ENCODE measurements around the gene POLE. TPM values are rescaled to one million over a fixed set of nuclear protein-coding genes. Genes with fewer than 3 reads are reported as not detected.
A peak's percentile ranks its signal among the peaks of the same experiment; 100 is the strongest.

The POLE gene
- total and polyA plus RNA-seq, 9 of the 15 experiments (the other 6 are each of a cell fraction or from before 2014, with no cell fraction given): 2.4 to 154 (median 49.6) TPM

GRCh38 chr12:132718644-132719043 lies 31.5 kb upstream of the POLE start:
- in situ Hi-C loops (cut with MboI): no loop called here
- ChIA-PET CTCF (ENCODE audit: low intra/inter-chr PET ratio) (no interaction called here), POLR2A (no interaction called here)
- Histone ChIP-seq H3K36me3 (ENCODE audit: control insufficient read depth, insufficient read depth, low read length) (peaks cover 86% of the 10 kb centered on the region; the same call in 2 of the 3 replicates), H3K27ac (ENCODE audit: extremely low read depth, low read depth, low read length) (no peak overlapping the region), H3K4me2 (ENCODE audit: insufficient read depth, low read length) (no peak overlapping the region), H3K4me3 (no peak overlapping the region), H3K27me3 (ENCODE audit: control insufficient read depth in 2 of 2, insufficient read depth in 2 of 2, low read length in 2 of 2) (no peaks in the 10 kb centered on the region), H3K9ac (ENCODE audit: insufficient read depth in 1 of 2, low read depth in 2 of 2, low read length in 2 of 2) (0 out of 4 replicates have a peak overlapping the region, but pooled peaks of 1 of the 2 experiments have one; percentile 45), H3K79me2 (ENCODE audit: control insufficient read depth, insufficient read depth, low read length) (peaks cover 15% of the 10 kb centered on the region), H2AFZ (ENCODE audit: low read depth, low read length) (no peak overlapping the region), H3K9me3 (replicated peaks; ENCODE audit: control insufficient read depth, insufficient read depth, low read depth, low read length) (no peaks in the 10 kb centered on the region), H3K4me1 (replicated peaks in 1 of 2; ENCODE audit: control insufficient read depth in 2 of 2, insufficient read depth in 2 of 2, low read length in 2 of 2) (peaks cover 0 to 12% of the 10 kb centered on the region in 2 experiments; a peak in 3 of 5 replicates), H3K9me1 (ENCODE audit: control insufficient read depth, insufficient read depth, low read length) (peaks cover 3% of the 10 kb centered on the region), H4K20me1 (replicated peaks; ENCODE audit: control insufficient read depth, insufficient read depth, low read length) (no peaks in the 10 kb centered on the region; the same call in 1 of the 2 replicates)
- intact Hi-C loops (cut with micrococcal nuclease): no loop called here
- ATAC-seq (no peak), DNase-seq (ENCODE audit: extremely low read depth in 1 of 4, low spot score in 3 of 4) (no peak), FAIRE-seq (no peak)
- TF ChIP-seq POLR2G (IDR thresholded peaks at IDR 0.05; ENCODE audit: low read depth, low read length): peak; percentile 50
- TF ChIP-seq WHSC1 (IDR thresholded peaks at IDR 0.05; ENCODE audit: low read length): no peak
- TF ChIP-seq RBFOX2 (IDR thresholded peaks at IDR 0.05; ENCODE audit: low read depth, low read length): peak; percentile 42
- WGBS (ENCODE audit: insufficient coverage, low coverage, missing lambda C conversion rate): 94% methylated on average over 9 of the region's 21 CpGs
- no TSS peak for BruUV-seq (replicated peaks)

GRCh38 chr12:132717531-132718387 lies 30.6 kb upstream of the POLE start:
- CTCF ChIA-PET (ENCODE audit: low intra/inter-chr PET ratio): no interaction called here
- WGBS (ENCODE audit: insufficient coverage, low coverage, missing lambda C conversion rate): 94% methylated on average over 46 of the region's 61 CpGs
- H3K79me2 ChIP-seq (ENCODE audit: control insufficient read depth, insufficient read depth, low read length): peaks cover 24% of the 10 kb centered on the region
- no peak overlapping the region for H3K27ac ChIP-seq (ENCODE audit: extremely low read depth, low read depth, low read length)
- peaks cover 0 to 6% of the 10 kb centered on the region in 2 experiments; a peak in 2 of 5 replicates for H3K4me1 ChIP-seq (replicated peaks in 1 of 2; ENCODE audit: control insufficient read depth in 2 of 2, insufficient read depth in 2 of 2, low read length in 2 of 2)
- H3K4me2 ChIP-seq (ENCODE audit: insufficient read depth, low read length): no peak overlapping the region
- H3K9ac ChIP-seq (ENCODE audit: insufficient read depth in 1 of 2, low read depth in 2 of 2, low read length in 2 of 2): no peak overlapping the region
- H4K20me1 ChIP-seq (replicated peaks; ENCODE audit: control insufficient read depth, insufficient read depth, low read length): no peaks in the 10 kb centered on the region; the same call in 1 of the 2 replicates
- DNase-seq (ENCODE audit: extremely low read depth in 1 of 4, low spot score in 3 of 4) (no peak), FAIRE-seq (no peak), ATAC-seq (no peak)
- TF ChIP-seq POLR2G (IDR thresholded peaks at IDR 0.05; ENCODE audit: low read depth, low read length) (peak; percentile 64), HNRNPLL (IDR thresholded peaks at IDR 0.05; ENCODE audit: low read depth, low read length, poor library complexity, severe bottlenecking) (peak; percentile 19), PCBP2 (IDR thresholded peaks at IDR 0.05; ENCODE audit: low read depth, low read length, poor library complexity, severe bottlenecking) (no peak), ZNF830 (CRISPR knock-in tag; IDR thresholded peaks at IDR 0.05) (no peak), ZBTB33 (CRISPR knock-in tag; IDR thresholded peaks at IDR 0.05) (peak; percentile 88), HOMEZ (CRISPR knock-in tag; IDR thresholded peaks at IDR 0.05) (no peak), RBFOX2 (IDR thresholded peaks at IDR 0.05; ENCODE audit: low read depth, low read length) (peak; percentile 30; the same call in 1 of the 2 replicates)
- no peaks in the 10 kb centered on the region for H3K9me3 ChIP-seq (replicated peaks; ENCODE audit: control insufficient read depth, insufficient read depth, low read depth, low read length)
- peaks cover 85% of the 10 kb centered on the region for H3K36me3 ChIP-seq (ENCODE audit: control insufficient read depth, insufficient read depth, low read length)
- in situ Hi-C loops (cut with MboI) (no loop called here), intact Hi-C loops (cut with micrococcal nuclease) (no loop called here)
- POLR2A ChIA-PET: interaction anchor here (1.5 kb wide), 1 partner anchor 9 kb away, joined by 4 read pairs; no protein-coding TSS in a partner anchor
- H3K4me3 ChIP-seq: no peak overlapping the region
- H3K9me1 ChIP-seq (ENCODE audit: control insufficient read depth, insufficient read depth, low read length): no peaks in the 10 kb centered on the region
- H3K27me3 ChIP-seq (ENCODE audit: control insufficient read depth in 2 of 2, insufficient read depth in 2 of 2, low read length in 2 of 2): no peaks in the 10 kb centered on the region
- BruUV-seq (replicated peaks): no TSS peak
- no peak overlapping the region for H2AFZ ChIP-seq (ENCODE audit: low read depth, low read length)
